ENCODE measurements around the gene BICDL2.
"Not testable (repeated sequence)": the region's sequence is repeated elsewhere in the genome, so short reads cannot be mapped to it uniquely, and the experiment has no call there.

DNA sequence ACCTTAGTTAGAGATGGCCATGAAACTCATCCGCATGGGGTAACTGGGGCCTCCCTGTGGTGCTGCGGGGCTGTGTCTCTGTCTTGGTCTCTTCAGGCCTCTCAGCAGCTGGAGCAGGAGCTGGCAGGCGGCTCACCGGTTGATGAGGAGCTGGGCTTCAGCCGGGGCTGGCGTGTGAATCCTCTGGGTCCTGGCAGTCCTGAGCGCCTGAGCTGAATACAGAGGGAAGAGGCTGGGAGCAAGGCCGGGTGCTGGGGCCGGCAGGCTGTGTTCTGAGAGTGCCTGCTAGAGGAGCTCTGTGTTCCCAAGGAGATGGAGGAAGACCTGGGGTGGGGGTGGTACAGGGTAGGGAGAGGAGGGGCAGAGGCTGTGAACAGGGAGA is 19.0 kb upstream of the BICDL2 start:
- TF ChIP-seq, protein P1, sequence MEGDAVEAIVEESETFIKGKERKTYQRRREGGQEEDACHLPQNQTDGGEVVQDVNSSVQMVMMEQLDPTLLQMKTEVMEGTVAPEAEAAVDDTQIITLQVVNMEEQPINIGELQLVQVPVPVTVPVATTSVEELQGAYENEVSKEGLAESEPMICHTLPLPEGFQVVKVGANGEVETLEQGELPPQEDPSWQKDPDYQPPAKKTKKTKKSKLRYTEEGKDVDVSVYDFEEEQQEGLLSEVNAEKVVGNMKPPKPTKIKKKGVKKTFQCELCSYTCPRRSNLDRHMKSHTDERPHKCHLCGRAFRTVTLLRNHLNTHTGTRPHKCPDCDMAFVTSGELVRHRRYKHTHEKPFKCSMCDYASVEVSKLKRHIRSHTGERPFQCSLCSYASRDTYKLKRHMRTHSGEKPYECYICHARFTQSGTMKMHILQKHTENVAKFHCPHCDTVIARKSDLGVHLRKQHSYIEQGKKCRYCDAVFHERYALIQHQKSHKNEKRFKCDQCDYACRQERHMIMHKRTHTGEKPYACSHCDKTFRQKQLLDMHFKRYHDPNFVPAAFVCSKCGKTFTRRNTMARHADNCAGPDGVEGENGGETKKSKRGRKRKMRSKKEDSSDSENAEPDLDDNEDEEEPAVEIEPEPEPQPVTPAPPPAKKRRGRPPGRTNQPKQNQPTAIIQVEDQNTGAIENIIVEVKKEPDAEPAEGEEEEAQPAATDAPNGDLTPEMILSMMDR (conservative IDR thresholded peaks at IDR 0.05; ENCODE audit: low read length) = not testable (repeated sequence)
- TF ChIP-seq EZH2phosphoT487 (IDR thresholded peaks at IDR 0.05; ENCODE audit: borderline replicate concordance) = not testable (repeated sequence)

Data from Loucy (cell line).